ENCODE data around the gene DCP1B.
A peak's percentile ranks its signal among the peaks of the same experiment; 100 is the strongest.

Gene DCP1B

DNA sequence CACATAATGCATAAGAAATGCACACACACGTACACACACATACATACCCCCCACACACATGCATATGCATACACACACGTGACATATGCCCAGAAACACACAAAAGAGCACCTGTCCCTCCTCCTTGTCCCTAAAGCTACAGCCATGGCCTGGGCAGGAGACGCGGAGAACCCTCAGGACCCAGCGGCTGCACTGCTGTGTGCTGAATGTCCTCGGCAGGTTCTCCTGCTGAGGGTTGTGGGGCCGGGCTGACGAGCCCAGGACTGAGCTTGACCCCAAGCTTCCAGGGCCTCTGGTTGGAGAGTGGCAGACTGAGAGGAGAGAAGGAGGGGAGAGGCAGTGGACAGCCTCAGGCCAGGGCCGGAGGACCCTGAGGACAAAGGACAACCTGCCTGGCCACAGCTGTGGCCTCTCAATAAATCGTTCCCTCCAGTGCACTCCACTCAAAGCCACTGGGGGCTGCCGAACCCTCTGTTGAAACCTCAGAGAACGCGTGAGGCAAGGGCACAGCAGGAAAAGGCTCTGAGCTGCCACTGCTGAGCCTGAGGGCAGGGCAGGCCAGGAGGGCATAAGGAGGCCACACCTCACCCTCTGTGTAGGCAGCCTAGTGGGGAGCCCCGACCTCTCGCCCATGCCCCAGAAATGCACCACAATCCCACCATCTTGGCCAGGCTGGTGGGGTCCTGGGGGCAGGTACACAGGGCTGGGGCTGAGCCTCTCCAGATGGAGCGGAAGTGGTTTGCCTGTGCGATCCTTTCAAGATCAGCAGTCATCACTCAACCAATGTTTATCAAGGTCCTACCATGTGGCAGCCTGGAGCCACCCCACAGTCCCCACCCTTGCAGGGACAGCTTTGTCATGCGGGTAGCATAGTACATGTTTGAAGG is 88.9 kb downstream of the DCP1B start:
- peak; percentile 31 for DNase-seq (ENCODE audit: low spot score)
- TF ChIP-seq, protein P1, sequence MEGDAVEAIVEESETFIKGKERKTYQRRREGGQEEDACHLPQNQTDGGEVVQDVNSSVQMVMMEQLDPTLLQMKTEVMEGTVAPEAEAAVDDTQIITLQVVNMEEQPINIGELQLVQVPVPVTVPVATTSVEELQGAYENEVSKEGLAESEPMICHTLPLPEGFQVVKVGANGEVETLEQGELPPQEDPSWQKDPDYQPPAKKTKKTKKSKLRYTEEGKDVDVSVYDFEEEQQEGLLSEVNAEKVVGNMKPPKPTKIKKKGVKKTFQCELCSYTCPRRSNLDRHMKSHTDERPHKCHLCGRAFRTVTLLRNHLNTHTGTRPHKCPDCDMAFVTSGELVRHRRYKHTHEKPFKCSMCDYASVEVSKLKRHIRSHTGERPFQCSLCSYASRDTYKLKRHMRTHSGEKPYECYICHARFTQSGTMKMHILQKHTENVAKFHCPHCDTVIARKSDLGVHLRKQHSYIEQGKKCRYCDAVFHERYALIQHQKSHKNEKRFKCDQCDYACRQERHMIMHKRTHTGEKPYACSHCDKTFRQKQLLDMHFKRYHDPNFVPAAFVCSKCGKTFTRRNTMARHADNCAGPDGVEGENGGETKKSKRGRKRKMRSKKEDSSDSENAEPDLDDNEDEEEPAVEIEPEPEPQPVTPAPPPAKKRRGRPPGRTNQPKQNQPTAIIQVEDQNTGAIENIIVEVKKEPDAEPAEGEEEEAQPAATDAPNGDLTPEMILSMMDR (IDR thresholded peaks at IDR 0.05; ENCODE audit: extremely low read depth, insufficient read depth, missing control alignments): no peak
- in situ Hi-C loops (cut with MboI; ENCODE audit: low pct_unique_long_range_greater_than_20kb, low sequenced_read_pairs, unreplicated experiment): no loop called here

DNA sequence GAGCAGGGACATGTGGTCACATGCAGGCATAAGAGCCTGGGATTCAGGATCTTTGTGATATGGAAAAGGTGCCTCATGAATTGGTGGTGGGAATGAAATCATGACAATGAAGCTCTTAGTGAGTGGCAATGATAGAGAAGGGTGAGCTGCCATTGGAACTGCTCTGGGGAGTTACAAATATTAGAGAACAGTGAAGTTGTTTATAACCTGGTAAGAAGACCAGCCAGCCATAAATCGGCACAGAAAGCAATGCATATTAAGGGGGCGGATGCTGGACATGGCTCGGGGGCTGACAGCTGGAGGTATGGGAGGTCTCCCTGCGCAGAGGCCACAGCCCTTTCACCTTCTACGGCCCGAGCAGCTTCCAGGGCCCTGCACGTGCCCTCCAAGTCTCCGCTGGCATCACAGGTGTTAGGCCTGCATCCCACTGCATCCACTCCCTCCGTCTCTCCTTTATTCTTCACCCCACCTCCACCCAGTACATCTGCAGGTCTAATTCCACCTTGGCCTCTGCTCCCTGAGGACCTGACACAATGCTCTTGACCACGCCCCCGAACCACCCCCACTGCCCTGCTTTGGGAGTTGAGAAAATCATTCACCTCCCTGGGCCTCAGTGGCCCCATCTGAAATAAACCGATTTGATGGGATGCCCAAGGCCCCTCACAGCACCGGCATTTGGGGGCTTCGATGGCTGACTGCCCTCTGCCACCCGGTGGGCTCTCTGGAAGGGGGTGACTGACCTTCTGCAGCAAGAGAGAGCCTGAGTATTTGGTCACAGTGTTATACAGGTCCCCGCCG is 89.9 kb downstream of the DCP1B start:
- TF ChIP-seq, protein P1 (IDR thresholded peaks at IDR 0.05; ENCODE audit: extremely low read depth, insufficient read depth, missing control alignments): no peak
- peak; percentile 15 for DNase-seq (ENCODE audit: low spot score)
- in situ Hi-C loops (cut with MboI; ENCODE audit: low pct_unique_long_range_greater_than_20kb, low sequenced_read_pairs, unreplicated experiment): no loop called here

DNA sequence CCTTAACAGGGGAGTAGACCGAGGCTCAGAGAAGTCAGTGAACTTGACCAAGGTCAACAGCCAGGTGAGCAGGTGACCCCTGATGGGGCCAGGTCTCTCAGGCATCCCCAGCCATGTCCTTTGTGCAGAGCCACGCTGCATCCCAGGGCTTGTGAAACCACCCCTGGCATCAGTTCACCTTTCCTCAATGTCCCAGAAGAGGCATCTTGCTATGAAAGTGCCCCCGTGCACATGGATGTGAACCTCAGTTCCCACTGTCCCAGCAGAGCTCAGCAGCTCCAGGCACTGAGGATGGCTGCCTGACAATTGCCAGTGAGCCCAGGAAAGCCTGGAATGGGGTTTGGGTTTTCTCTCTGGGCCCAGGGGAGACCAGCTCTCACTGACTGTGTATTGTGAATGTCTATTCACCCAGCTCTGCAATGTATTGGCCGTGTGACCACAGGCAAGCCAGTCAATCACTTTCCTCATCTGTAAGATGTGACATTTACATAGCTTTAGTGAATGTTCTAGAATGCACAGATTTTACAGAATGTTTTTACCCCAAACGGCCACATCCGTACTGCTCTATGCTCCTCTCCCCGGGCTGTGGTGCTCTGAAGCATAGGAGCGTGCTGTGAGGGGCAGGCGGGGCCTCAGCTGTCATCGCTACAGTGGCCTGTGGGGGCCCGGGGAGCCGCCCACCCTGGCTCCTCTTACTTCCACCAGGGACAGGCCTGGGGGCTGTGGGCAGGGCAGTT is 90.7 kb downstream of the DCP1B start:
- DNase-seq (ENCODE audit: low spot score): peak; percentile 16
- TF ChIP-seq, protein P1 (IDR thresholded peaks at IDR 0.05; ENCODE audit: extremely low read depth, insufficient read depth, missing control alignments): no peak
- in situ Hi-C loops (cut with MboI; ENCODE audit: low pct_unique_long_range_greater_than_20kb, low sequenced_read_pairs, unreplicated experiment): no loop called here

DNA sequence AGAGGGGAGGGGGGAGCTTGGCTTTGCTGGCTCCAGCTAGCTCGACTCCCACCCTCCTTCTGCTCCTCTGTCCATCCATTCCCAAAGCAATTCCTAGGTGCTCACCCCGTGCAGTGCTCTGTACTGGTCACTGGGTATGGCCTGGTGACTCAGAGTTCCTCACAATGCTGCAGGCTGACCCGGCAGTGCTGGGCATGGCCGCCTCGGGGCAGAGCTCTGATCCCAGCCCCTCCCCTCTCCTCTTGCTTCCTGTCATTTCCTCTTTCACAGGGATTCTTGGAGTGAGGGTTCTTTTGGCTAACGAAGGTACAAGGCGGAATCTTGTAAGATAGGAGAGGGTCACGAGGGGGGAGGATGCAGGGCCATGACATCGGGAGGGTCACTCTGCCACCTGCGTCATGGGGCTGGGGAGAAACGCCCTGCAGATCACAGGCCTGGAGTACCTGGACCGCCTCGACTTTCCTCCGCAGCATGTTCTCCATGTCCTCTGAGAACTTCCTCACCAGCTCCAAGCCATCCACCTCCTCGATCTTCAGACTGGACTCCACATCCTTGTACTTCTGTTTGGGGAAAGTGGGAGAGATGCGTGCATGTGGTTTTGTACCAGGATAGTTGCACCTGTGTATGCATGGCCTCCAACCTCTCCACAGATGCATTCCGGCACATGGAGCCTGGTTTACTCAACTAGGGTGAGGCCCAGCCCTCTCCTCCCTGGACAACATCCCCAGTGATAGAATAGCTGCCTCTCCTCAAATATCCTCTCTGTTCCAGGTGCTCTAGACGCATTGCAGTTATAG is 91.5 kb downstream of the DCP1B start:
- in situ Hi-C loops (cut with MboI; ENCODE audit: low pct_unique_long_range_greater_than_20kb, low sequenced_read_pairs, unreplicated experiment): no loop called here
- peak; percentile 14 for DNase-seq (ENCODE audit: low spot score)
- TF ChIP-seq, protein P1 (IDR thresholded peaks at IDR 0.05; ENCODE audit: extremely low read depth, insufficient read depth, missing control alignments): no peak

DNA sequence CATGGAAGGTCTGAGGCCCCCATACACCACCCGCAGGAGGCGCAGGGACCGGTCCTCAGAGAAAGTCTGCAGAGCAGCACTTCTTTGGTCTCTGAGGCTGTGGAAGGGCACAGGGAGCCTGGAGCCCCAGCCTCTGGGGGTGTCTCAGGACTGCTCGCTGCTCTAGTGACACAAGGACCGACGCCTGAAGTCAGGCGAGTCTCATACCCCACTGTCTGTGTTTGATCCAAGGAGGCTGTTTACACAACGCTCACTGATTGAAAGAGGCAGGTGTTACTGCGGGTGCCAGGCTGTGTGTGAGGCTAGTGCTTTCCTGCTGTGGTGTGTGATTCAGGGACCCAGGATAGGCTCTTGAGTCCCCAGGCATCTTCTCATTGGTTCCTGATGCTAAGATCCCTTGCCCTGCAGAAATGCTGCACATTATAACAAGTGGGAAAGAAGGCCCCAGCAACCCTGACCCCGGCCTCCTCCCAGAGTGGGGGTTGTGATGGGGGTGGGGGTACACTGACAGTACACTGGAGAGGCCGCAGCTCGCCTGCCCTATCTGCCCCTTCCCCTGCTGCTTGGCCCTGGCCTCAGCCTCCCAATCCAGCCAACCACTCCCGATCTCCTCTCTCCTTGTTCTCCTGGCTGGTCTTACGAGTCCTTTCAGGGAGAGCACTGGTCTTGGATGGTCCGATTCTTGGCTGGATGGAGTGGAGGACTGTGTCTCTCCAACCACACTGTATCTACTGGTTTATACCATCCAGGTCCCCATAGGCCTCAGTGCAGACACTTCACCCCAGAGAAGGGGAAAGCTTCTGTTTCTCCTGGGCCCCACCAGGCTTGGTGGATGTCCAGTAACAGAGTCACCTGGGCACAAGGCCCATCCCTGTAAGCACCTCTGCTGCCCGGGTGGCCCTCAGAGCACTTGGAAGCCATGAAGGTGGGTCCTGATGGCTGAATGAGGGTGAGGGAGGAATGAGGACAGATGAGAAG is 92.4 kb downstream of the DCP1B start:
- no peak for DNase-seq (ENCODE audit: low spot score)

More for the DNA sequence above, 92.4 kb downstream of the DCP1B start:
- in situ Hi-C loops (cut with MboI; ENCODE audit: low pct_unique_long_range_greater_than_20kb, low sequenced_read_pairs, unreplicated experiment): no loop called here
- TF ChIP-seq, protein P1 (IDR thresholded peaks at IDR 0.05; ENCODE audit: extremely low read depth, insufficient read depth, missing control alignments): no peak
